Measurements from ENCODE around the gene LINGO3. TPM values are rescaled to one million over a fixed set of nuclear protein-coding genes. Genes with fewer than 3 reads are reported as not detected.

Gene LINGO3
- polyA plus RNA-seq, 1 donor: not detected

GRCh38 chr19:2261438-2262172, 46.3 kb downstream of the LINGO3 start:
- DNase-seq: no peak

- no peak for DNase-seq
Measured at GRCh38 chr19:2260341-2260805, 47.6 kb downstream of the LINGO3 start.

- DNase-seq: no peak
Measured at GRCh38 chr19:2259336-2259735, 48.6 kb downstream of the LINGO3 start.

Other genes starting within 250 kb of the LINGO3 start
- gene MOB3A, start 211.8 kb downstream of the LINGO3 start, polyA plus RNA-seq (ENCODE audit: insufficient read length): 22.8 TPM
- 6.2 TPM for gene IZUMO4, start 211.2 kb downstream of the LINGO3 start, polyA plus RNA-seq (ENCODE audit: insufficient read length)
- 110 TPM for gene AP3D1, start 156.6 kb downstream of the LINGO3 start, polyA plus RNA-seq (ENCODE audit: insufficient read length)
- gene DOT1L, start 144.2 kb downstream of the LINGO3 start, polyA plus RNA-seq (ENCODE audit: insufficient read length): 33.6 TPM
- gene PLEKHJ1, start 71.8 kb downstream of the LINGO3 start, polyA plus RNA-seq (ENCODE audit: insufficient read length): 56.2 TPM
- 66.1 TPM for gene SF3A2, start 71.3 kb downstream of the LINGO3 start, polyA plus RNA-seq (ENCODE audit: insufficient read length)
- gene AMH, start 58.8 kb downstream of the LINGO3 start, polyA plus RNA-seq (ENCODE audit: insufficient read length): 3.2 TPM
- 0.60 TPM for gene JSRP1, start 51.7 kb downstream of the LINGO3 start, polyA plus RNA-seq (ENCODE audit: insufficient read length)
- not detected for gene PEAK3, start 26.0 kb downstream of the LINGO3 start, polyA plus RNA-seq (ENCODE audit: insufficient read length)
- gene LSM7, start 20.4 kb upstream of the LINGO3 start, polyA plus RNA-seq (ENCODE audit: insufficient read length): 90.5 TPM
- gene SPPL2B, start 20.5 kb upstream of the LINGO3 start, polyA plus RNA-seq (ENCODE audit: insufficient read length): 72.7 TPM
- gene TMPRSS9, start 52.1 kb upstream of the LINGO3 start, polyA plus RNA-seq (ENCODE audit: insufficient read length): 0.60 TPM
- 50.6 TPM for gene TIMM13, start 119.4 kb upstream of the LINGO3 start, polyA plus RNA-seq (ENCODE audit: insufficient read length)
- gene LMNB2, start 148.8 kb upstream of the LINGO3 start, polyA plus RNA-seq (ENCODE audit: insufficient read length): 64.4 TPM
- 7.6 TPM for gene GADD45B, start 168.0 kb upstream of the LINGO3 start, polyA plus RNA-seq (ENCODE audit: insufficient read length)

Data from left kidney (tissue), 2 donors.